ENCODE data around the gene KIR2DL1. TPM values are rescaled to one million over a fixed set of nuclear protein-coding genes. Genes with fewer than 3 reads are reported as not detected.

The KIR2DL1 gene
- not detected in 2 replicates for total RNA-seq

GRCh38 chr19:54769646-54770045 lies at the start of gene KIR2DL1:
Gene KIR2DL1 (plus strand): TSS chr19:54769793. CDS start chr19:54769851, 58 bp downstream.

DNA sequence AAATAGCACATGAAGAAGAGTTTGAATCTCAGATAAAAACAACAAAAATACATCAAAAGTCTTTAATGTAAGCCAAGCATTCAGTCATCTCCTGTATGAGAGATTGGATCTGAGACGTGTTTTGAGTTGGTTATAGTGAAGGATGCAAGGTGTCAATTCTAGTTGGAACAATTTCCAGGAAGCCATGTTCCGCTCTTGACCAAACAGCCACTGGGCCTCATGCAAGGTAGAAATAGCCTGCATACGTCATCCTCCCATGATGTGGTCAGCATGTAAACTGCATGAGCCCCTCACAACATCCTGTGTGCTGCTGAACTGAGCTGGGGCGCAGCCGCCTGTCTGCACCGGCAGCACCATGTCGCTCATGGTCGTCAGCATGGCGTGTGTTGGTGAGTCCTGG lies 45.5 kb upstream of the KIR2DL1 start, which contains the start of gene KIR3DL3:
TSS of gene KIR3DL3 (plus strand) at position 301 of the 400 bp plus-strand sequence. CDS start at position 356, 55 bp downstream.

GRCh38 chr19:54738306-54738705 lies 31.3 kb upstream of the KIR2DL1 start, which contains the start of gene KIR2DL3:
Gene KIR2DL3 (plus strand): TSS chr19:54738513. CDS start chr19:54738546, 33 bp downstream.

DNA sequence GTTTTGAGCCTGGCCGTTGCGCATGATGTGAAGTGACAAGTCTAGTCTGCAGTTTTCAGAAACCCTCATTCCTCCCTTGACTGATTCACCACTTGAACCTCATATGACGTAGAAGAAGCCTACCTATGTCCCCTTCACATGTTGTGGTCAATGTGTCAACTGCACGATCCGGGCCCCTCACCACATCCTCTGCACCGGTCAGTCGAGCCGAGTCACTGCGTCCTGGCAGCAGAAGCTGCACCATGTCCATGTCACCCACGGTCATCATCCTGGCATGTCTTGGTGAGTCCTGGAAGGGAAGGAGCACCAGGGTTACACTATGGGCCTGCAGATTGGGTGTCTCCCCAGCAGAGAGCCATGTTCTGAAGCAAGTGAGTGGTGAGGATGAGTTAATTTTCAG lies 33.8 kb downstream of the KIR2DL1 start, which contains the start of gene KIR2DL4:
TSS of gene KIR2DL4 (plus strand) at position 201 of the 400 bp plus-strand sequence. CDS start at position 243, 42 bp downstream.

DNA sequence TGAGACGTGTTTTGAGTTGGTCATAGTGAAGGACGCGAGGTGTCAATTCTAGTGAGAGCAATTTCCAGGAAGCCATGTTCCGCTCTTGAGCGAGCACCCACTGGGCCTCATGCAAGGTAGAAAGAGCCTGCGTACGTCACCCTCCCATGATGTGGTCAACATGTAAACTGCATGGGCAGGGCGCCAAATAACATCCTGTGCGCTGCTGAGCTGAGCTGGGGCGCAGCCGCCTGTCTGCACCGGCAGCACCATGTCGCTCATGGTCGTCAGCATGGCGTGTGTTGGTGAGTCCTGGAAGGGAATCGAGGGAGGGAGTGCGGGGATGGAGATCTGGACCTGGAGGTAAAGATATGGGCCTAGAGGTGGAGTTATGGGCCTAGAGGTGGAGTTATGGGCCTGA lies 46.7 kb downstream of the KIR2DL1 start, which contains the start of gene KIR3DL1:
TSS of gene KIR3DL1 (plus strand) at position 218 of the 400 bp plus-strand sequence.

DNA sequence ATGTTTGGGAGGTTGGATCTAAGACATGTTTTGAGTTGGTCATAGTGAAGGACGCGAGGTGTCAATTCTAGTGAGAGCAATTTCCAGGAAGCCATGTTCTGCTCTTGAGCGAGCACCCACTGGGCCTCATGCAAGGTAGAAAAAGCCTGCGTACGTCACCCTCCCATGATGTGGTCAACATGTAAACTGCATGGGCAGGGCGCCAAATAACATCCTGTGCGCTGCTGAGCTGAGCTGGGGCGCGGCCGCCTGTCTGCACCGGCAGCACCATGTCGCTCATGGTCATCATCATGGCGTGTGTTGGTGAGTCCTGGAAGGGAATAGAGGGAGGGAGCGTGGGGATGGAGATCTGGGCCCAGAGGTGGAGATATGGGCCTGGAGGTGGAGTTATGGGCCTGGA lies 62.9 kb downstream of the KIR2DL1 start, which contains the start of gene KIR2DS4:
TSS of gene KIR2DS4 (plus strand) at position 181 of the 400 bp plus-strand sequence.

Other genes starting within 250 kb of the KIR2DL1 start
- not detected in 2 replicates for gene LILRA2, start 196.0 kb upstream of the KIR2DL1 start, total RNA-seq
- gene LILRA1, start 176.2 kb upstream of the KIR2DL1 start, total RNA-seq: not detected in 2 replicates
- gene LILRB1, start 139.3 kb upstream of the KIR2DL1 start, total RNA-seq: not detected in 2 replicates
- gene LILRB4, start 106.8 kb upstream of the KIR2DL1 start, total RNA-seq: not detected in 2 replicates
- not detected in 2 replicates for gene KIR3DL3, start 45.4 kb upstream of the KIR2DL1 start, total RNA-seq
- not detected in 2 replicates for gene KIR2DL3, start 31.3 kb upstream of the KIR2DL1 start, total RNA-seq
- gene KIR2DL4, start 33.8 kb downstream of the KIR2DL1 start, total RNA-seq: not detected in 2 replicates
- not detected in 2 replicates for gene KIR3DL1, start 46.7 kb downstream of the KIR2DL1 start, total RNA-seq
- not detected in 2 replicates for gene KIR2DS4, start 62.9 kb downstream of the KIR2DL1 start, total RNA-seq
- gene KIR3DL2, start 80.7 kb downstream of the KIR2DL1 start, total RNA-seq: not detected in 2 replicates
- not detected in 2 replicates for gene FCAR, start 104.4 kb downstream of the KIR2DL1 start, total RNA-seq
- not detected in 2 replicates for gene NCR1, start 136.4 kb downstream of the KIR2DL1 start, total RNA-seq
- not detected in 2 replicates for gene NLRP7, start 177.7 kb downstream of the KIR2DL1 start, total RNA-seq
- gene NLRP2, start 196.6 kb downstream of the KIR2DL1 start, total RNA-seq: 0.20 and 0.23 TPM in 2 replicates